ENCODE data around the gene MIF4GD. TPM values are rescaled to one million over a fixed set of nuclear protein-coding genes. Genes with fewer than 3 reads are reported as not detected.

Gene MIF4GD
- polyA plus RNA-seq, 1 donor from 2014 or later: 27.7 TPM

GRCh38 chr17:75271955-75272847 lies 1.2 kb upstream of the MIF4GD start:
- Histone ChIP-seq H3K4me2 (ENCODE audit: low read length) (peak overlapping the region; percentile 53), H3K27ac (ENCODE audit: low read length) (no peak overlapping the region), H4K20me1 (ENCODE audit: insufficient read depth) (no peaks in the 10 kb centered on the region), H2AFZ (ENCODE audit: low read depth, low read length) (no peak overlapping the region), H3K9me3 (ENCODE audit: low read length) (no peaks in the 10 kb centered on the region), H3K9ac (ENCODE audit: low read length) (peak overlapping the region; percentile 75), H3K4me3 (ENCODE audit: low read length) (peak overlapping the region; percentile 93), H3K36me3 (ENCODE audit: insufficient read depth, low read length) (no peaks in the 10 kb centered on the region), H3K27me3 (ENCODE audit: insufficient read depth, low read depth, low read length) (no peaks in the 10 kb centered on the region), H3F3A (ENCODE audit: insufficient read depth, low read length, poor library complexity, severe bottlenecking) (no peaks in the 10 kb centered on the region), H3K9me2 (ENCODE audit: insufficient read depth, low read length) (no peaks in the 10 kb centered on the region), H3K79me2 (replicated peaks; ENCODE audit: insufficient read depth, low read length) (no peaks in the 10 kb centered on the region)
- TF ChIP-seq POLR2AphosphoS5 (IDR thresholded peaks at IDR 0.05) (no peak), SMC3 (conservative IDR thresholded peaks at IDR 0.05; ENCODE audit: poor library complexity) (no peak), TAF1 (IDR thresholded peaks at IDR 0.05; ENCODE audit: low read depth) (no peak), RAD21 (conservative IDR thresholded peaks at IDR 0.05) (no peak), REST (IDR thresholded peaks at IDR 0.05; ENCODE audit: borderline replicate concordance) (no peak), MXI1 (conservative IDR thresholded peaks at IDR 0.05; ENCODE audit: poor library complexity, severe bottlenecking) (no peak), EZH2 (IDR thresholded peaks at IDR 0.05; ENCODE audit: borderline replicate concordance, insufficient read depth, low read length, poor library complexity, severe bottlenecking) (no peak), EP300 (conservative IDR thresholded peaks at IDR 0.05; ENCODE audit: poor library complexity, severe bottlenecking) (no peak), CTCF (IDR thresholded peaks at IDR 0.05; ENCODE audit: poor library complexity, severe bottlenecking) (no peak)

- Histone ChIP-seq H3K9me3 (ENCODE audit: low read length) (no peaks in the 10 kb centered on the region), H3K27me3 (ENCODE audit: insufficient read depth, low read depth, low read length) (no peaks in the 10 kb centered on the region), H3F3A (ENCODE audit: insufficient read depth, low read length, poor library complexity, severe bottlenecking) (no peaks in the 10 kb centered on the region), H3K36me3 (ENCODE audit: insufficient read depth, low read length) (no peaks in the 10 kb centered on the region), H3K9me2 (ENCODE audit: insufficient read depth, low read length) (no peaks in the 10 kb centered on the region), H3K9ac (ENCODE audit: low read length) (peak overlapping the region; percentile 75), H3K27ac (ENCODE audit: low read length) (peak overlapping the region; percentile 42), H2AFZ (ENCODE audit: low read depth, low read length) (peak overlapping the region; percentile 49), H3K4me2 (ENCODE audit: low read length) (peak overlapping the region; percentile 53), H4K20me1 (ENCODE audit: insufficient read depth) (no peaks in the 10 kb centered on the region), H3K4me3 (ENCODE audit: low read length) (peak overlapping the region; percentile 93), H3K79me2 (replicated peaks; ENCODE audit: insufficient read depth, low read length) (no peaks in the 10 kb centered on the region)
- no peak for TF ChIP-seq REST (IDR thresholded peaks at IDR 0.05; ENCODE audit: borderline replicate concordance)
- TF ChIP-seq CTCF (IDR thresholded peaks at IDR 0.05; ENCODE audit: poor library complexity, severe bottlenecking): peak; percentile 98
- peak; percentile 40 for TF ChIP-seq TAF1 (IDR thresholded peaks at IDR 0.05; ENCODE audit: low read depth)
- TF ChIP-seq MXI1 (conservative IDR thresholded peaks at IDR 0.05; ENCODE audit: poor library complexity, severe bottlenecking): peak; percentile 95
- TF ChIP-seq EP300 (conservative IDR thresholded peaks at IDR 0.05; ENCODE audit: poor library complexity, severe bottlenecking): peak; percentile 62
- no peak for TF ChIP-seq POLR2AphosphoS5 (IDR thresholded peaks at IDR 0.05)
- peak; percentile 69 for TF ChIP-seq SMC3 (conservative IDR thresholded peaks at IDR 0.05; ENCODE audit: poor library complexity)
- peak; percentile 60 for TF ChIP-seq RAD21 (conservative IDR thresholded peaks at IDR 0.05)
Observed at GRCh38 chr17:75271233-75271954, 363 bp upstream of the MIF4GD start.
